HG02588 (cell line): Measurements from ENCODE around the gene GRIK2.

Experiments
- ATAC-seq: cut with Tn5 transposase; IDR thresholded peaks from one replicate; pipeline ENCODE4 v1.9.1; 2021; ENCODE audit warnings: mild to moderate bottlenecking, moderate library complexity; ENCODE audit not compliant: unreplicated experiment

The GRIK2 gene

DNA sequence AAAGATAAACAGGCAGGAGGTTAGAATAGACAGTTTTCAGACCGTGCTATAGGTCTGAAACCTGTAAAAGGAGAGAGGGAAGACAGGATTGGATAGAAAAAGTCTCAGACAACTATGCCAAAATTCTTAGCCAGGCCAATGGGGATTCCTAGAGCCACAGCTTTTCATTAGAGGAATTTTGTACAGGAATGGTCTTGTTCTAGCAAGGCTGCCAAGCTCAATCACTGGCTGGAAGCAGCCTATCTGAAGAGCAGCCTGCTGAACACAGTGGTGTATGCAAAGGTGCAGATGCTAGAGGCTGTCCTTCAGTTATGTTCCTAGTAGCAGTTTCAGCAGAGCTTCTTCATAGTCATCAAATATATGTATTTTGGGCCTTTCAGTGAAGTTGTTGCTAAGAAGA is 313.1 kb downstream of the GRIK2 start:
- ATAC-seq, result no peak

DNA sequence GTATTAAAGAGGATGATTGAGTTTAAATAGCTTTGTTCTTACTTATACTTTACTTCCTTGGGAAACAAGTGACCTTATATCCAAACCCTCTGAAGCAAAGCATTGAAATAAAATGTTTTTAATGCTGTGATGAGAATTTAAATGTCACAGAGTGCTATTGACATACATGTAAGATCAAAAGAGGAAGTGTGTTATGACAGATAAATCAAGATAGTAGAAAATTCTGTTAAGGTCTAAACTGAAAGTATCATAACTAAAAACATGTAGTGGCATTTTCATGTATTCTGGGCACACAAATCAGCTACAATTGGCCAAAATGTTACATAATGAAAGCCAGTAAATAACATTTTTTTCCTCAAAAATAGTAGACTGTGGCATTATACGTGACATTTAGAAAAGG is 318.0 kb downstream of the GRIK2 start:
- no peak for ATAC-seq

DNA sequence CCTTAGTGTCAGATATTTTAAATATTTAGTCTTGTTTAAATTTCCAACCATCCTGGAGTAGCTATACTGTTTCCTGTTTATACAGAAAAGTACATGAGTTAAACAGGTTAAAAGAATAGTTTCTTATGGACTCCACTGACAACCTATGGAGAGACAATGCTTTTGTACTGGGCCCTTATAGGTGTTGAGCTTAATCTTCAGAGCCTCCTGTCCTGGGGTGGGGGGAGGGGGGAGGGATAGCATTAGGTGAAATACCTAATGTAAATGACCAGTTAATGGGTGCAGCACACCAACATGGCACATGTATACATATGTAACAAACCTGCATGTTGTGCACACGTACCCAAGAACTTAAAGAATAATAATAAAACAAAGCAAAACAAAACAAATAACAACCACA is 322.9 kb downstream of the GRIK2 start:
- no peak for ATAC-seq

DNA sequence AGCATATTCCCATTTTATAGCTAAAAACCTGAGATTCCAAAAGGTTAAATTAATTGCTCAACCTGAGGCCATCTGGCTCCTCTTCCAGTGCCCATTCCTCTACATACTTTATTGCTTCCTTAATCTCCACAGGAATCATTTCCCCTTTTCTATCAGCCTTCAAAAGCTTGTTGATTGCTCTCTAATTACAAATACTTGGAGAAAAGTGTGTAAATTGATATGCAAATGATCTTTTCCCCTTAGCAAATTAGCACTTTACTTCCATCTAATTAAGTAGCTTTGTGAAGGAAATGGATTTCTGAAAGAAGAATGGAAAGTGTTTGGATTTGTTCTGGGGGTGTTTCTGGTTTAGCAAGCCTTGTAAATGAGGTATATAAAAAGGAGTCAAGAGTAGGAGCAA is 323.3 kb downstream of the GRIK2 start:
- ATAC-seq, result no peak

DNA sequence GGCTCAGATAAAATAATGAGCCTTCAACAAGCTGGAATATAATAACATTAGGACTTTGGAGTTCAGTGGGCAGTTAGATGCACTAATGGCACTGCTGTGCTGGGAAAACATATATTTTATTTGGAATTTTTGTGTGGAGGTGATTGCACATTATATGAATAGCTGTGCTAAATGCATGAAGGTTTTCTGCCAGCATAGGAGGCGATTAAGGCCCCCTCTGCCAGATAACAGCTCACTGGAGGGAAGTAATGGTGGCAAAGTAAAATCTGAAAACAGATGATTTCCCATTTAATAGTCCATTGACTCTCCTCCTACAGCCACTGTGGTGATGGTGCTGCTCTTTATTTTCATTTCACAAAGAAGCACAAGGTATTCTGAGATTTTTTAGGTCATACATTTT is 326.0 kb downstream of the GRIK2 start:
- no peak for ATAC-seq

DNA sequence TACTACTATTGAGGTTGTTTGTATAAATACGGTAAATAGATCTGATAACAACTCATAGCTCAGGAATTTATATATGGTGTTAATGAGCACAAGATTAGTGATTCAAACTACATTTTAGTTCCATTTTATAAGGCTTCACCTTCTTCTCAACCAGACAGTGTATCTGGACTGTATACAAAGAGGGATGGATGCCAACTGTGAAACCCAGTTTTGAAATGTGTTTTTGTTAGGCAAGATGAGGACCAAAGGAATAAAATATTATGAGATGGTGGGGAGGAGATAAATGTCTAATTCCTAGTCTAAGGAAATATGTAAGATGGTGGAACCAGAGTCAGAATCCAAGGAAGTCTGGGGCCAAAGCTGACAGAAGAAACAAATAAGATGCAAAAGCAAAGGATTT is 329.0 kb downstream of the GRIK2 start:
- ATAC-seq, result no peak

DNA sequence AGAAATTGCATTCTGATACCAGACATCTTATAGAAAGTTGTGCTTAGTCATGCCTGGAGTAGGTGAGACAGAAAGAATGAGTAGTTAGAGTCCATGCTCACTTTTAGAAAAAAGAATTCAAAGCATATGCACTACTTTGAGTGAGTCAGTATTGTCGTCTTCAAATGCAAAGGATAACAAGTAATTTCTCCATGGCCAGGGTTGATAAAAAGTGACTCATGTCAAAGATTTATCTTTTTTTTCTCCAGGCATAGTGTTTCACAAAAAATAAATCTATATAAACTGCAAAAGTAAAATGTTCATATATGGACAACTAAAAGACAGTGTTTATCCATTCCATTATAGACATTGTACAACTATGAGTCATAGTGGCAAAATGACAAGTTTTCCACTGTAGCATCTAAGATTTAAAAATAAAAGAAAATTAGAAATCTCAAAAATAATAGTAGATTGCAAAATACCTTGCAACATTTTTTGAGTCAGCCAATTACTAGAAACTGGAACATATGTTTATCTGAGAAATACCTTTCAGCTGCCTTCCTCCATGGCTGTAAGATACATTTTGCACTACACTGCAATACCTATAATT is 329.6 kb downstream of the GRIK2 start:
- ATAC-seq, result no peak

DNA sequence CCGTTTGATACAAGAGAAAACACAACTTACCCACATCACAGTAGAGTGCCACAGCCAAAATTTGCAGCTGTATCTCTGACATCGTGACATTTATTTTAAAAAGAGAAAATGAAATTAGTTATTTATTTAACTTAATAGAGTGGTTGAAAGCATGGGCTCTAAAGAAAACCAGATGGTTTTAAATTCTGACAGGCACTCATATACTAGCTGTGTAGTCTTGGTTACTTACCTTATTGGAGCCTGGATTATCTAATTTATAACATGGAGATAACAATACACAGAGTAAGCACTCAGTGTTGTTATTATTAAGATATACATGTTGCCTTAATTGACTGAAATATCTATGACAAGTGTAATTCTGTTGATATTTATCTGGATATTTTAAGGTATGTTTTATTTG is 334.9 kb downstream of the GRIK2 start:
- no peak for ATAC-seq

DNA sequence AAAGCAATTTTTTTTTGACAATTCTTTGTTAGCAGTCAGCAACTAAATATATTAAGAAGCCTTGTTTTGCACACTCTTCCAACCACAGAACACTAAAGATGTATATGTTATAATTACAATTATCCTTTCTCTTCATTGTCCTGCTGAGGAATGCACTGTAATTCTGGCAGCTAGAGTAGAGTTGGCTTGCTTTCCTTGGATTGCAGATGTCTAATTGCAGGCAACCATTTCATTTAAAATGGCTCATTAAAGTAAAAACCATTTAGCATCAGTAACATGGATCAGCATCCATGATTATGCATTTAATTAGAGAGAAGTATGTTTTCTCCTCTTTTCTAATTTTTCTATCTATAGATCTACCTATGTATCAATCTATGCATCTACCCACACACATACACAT is 335.4 kb downstream of the GRIK2 start:
- no peak for ATAC-seq

DNA sequence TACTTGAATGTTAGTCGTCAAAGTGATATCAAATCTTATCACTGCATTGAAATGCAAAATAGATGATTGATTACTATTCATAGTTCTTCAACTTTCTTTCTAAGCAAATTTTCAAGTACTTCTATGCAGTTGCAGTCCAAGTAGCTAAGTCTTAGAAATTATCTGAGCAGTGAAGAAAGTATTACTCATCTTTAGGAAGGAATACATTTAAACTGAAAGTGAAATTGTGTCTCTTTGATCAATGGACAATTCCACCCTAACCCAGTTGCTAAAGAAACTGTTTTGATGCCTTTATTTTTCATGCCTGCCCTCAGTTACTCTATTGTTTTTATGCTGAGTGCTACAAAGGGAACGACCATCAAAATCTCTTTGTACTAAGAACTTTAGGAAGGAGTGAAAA is 337.4 kb downstream of the GRIK2 start:
- ATAC-seq, result no peak

DNA sequence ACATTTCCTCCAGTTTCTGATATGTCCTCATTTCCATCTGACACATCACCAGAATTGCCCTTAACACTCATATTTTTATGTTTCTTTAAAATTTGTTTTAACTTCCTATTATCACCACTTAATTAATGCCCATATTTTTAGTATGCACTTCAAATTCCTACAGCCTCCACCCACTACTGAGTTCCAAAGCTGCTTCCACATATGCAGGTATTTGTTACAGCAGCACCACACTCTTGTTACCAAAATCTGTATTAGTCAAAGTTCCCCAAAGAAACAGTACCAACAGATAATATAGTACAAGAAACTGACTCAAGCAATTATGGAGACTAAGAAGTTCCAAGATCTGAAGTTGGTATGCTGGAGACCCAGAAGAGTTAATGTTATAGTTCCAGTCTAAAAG is 340.4 kb downstream of the GRIK2 start:
- no peak for ATAC-seq

DNA sequence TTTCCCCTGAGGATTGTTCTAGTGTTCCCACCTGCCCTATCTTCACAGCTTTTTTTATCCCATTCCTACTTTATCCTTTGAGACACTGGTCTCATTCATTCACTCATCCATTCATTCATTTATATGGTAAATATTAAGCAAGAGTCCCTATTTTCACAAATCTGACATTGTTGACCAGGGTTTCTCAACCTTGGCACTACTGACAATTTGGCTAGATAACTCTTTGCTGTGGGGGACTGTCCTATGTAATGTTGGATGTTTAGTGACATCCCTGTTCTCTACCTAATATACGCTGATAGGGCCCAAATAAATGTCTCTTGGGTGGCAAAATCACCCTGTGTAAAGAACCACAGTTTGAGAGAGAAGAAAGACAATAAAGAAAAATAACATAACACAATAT is 345.0 kb downstream of the GRIK2 start:
- ATAC-seq, result no peak

DNA sequence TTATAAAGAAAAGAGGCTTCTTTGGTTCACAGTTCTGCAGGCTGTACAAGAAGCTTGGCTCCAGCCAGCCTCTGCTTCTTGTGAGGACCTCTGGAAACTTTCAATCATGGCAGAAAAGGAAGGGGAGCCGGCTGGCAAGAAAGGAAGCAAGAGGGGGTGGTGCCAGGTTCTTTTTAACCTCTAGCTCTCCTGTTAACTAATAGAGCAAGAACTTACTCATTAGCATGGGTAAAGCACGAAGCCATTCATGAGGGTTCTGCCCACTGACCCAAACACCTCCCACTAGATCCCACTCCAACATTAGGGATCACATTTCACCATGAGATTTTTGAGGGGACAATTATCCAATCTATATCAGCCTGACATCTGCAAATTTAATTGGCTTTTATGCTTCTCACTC is 347.1 kb downstream of the GRIK2 start:
- ATAC-seq, result no peak

DNA sequence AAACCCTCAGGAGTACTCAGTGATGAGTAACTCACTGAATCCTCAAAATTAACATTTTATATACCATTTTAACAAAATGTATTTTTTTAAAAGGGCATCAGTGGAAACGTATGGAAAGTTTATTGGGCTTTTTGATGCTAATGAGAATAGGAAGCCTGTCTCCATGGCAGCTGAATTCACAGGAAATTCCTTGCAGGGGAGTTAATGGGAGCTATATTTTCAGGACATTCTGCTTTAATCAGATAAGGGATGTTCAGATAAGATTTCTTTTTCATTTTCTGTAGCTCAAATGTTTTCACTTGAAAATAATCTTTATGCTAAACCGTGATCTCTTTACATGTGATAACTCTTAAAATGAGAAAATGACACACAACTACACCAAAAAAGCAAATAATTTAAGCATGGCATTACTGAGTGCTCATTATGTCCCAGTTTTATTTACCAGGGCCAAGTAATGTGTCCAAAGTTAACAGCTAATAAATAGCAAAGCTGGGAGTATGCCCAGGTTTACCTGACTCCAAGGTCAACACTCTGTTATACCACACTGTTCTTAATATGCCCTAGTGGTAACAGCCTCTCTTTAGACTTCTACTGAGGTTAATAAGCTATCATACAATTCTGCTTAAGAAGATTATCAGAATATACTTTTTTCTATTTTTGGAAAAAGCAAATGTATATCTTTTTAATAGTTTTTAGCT is 348.1 kb downstream of the GRIK2 start:
- ATAC-seq, result no peak

DNA sequence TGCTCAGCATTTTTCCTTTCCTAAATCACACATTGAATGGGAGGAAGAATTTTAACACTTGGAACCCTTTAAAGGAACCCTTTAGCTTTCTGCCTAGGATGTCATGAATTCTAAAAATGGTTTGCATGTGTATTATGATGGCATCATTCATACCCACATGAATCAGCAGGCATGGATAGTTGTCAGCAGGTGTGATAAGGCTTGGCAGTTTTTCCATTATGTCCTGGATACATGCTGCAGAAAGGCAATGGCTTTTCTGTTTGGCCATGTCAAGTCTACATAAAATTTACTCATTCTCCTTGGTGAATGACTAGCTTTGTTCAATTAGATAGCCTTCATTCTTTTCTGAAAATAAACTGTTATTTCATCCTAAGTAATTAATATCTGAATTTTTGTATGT is 353.7 kb downstream of the GRIK2 start:
- ATAC-seq, result no peak

DNA sequence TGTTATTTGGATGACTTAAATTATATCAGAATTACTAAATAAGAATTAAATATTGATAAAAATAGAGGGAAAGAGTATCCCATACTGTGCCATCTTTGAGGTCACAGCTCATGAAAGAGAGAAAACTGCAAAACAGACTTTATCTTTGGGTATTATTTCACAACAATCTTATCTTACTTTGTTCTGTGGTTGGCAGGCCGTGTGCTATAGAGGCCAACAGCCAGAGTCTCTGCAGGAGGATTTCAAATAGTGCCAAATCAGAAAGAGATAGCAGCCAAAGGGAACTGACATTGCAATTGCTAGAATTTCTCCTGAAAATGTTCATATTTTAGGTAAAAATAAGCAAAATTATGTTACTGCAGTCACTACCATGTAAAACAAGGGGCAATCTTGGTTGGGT is 354.2 kb downstream of the GRIK2 start:
- ATAC-seq, result no peak

DNA sequence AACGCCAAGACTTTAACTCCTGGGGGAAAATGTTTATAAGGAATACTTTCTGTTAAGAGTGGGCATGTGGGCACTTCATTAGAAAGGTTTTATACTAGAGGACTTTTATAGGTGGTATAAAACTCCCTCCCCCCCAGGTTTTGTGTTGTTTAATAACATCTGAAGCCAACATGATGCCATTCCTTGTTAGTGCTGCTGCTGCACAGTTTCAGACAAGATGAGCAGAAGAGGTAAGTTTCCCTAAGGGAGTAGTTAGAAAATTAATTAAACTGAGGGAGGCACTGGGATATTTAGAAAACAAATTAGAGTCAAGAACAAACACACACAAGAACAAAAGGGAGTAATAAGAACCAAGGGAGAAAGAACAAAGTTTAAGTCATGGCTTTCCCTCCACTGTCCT is 362.4 kb downstream of the GRIK2 start:
- ATAC-seq, result no peak

DNA sequence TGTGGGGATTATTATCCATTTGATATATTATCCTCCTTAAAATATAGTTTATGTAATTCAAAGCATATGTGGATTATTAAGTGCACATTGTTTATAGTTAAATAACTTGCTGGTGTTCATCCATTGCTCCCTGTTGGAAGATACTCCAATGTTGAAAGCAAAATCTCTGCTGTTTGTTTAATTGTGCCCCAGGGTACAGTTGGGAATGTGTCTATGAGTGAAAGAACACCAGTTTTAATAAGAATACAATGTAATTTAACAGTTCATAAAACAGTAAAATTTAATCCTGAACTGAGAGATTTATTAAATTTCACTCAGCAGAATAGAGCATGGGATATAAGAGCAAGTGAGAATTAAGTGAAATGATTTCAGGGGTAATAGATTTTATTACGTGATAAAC is 364.9 kb downstream of the GRIK2 start:
- no peak for ATAC-seq

DNA sequence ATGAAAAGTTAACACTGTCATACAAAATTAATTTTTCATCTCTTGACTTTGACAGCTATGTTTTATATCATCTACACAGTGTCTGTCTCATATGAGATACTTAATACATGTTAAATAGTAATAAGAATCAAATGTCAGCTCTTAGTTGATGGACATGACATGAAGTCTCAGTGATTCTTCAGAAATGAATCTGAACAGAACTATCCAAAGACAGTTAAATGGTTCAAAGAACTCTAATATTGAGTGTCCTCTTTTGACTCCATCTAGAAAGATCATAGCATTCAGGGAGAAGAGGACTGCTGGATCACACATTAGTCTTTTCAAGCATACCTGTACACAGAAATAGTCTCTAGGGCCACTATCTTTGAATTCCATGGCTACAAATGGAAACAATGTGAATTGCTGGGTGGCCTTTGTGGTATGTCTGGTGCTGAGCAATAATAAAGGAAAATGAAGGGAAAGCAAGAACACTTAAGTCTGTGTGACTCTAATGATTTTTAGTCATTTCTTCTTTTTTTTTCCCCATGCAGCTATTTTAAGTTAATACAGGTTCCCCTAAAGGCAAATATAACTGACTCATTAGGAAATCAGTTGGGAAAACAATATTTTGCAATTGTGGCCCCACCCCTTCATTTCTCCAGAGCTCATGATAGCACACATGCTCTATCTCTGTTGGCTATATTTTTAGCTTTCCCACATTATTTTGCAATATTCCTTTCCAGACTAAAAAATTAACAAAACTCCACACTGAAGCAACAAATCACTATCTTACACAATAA is 367.5 kb downstream of the GRIK2 start:
- no peak for ATAC-seq

DNA sequence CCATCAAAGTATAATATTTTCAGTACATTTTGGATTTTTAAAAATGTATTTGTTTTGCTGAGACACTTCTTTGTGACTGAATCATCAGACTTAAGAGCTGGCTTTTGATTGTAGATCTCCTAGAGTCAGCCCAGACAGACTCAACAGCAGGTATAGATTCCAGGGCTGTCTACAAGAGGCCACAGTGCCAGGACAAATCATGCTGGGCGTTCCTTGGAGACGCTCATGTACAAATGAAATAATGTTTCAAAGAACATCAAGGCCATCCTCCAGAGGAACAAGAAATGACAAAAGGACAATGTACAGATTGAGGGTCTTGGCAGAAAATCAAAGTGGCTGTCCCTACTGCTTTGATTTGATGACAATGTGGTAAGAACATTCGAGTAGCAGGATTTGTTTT is 369.3 kb downstream of the GRIK2 start:
- ATAC-seq, result no peak

DNA sequence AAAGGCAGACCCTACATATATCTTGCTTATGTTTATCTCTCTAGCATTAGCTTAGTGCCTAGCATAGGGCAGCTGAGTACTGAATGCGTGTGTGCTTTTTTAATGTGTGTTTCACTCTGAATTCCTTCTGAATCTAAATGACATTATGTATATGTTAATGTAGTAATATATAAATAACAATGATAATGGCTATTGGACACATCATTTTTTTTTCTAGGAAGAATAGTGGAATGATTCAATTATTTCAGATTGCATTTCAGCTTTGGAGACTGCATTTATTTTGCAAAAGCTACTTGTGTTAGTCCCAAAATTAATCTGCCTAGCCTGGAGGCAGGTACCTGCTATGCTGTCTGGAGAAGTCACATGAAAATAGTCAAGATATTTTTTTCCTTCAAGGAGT is 371.8 kb downstream of the GRIK2 start:
- ATAC-seq, result no peak

DNA sequence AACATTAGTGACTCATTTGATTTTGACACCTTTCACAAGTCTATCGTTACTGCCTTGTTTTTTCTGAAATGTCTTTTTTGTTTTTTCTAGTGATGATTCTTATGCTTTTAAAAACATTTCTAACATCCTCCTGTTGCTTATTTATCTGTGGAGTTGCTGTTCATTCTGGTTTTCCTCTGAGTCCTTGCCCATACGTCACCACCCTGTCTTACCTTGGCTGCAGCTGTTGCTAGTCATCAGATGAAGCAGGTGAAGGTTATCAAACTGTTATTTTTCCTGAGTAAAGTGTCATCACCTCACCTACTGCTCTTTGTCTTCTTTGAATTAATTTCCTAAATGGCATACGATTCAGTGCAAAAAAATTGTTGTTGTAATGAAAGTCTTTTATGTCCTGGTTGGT is 376.6 kb downstream of the GRIK2 start:
- ATAC-seq, result no peak
